Measurements from ENCODE around the gene MT4.

MT4 gene

DNA sequence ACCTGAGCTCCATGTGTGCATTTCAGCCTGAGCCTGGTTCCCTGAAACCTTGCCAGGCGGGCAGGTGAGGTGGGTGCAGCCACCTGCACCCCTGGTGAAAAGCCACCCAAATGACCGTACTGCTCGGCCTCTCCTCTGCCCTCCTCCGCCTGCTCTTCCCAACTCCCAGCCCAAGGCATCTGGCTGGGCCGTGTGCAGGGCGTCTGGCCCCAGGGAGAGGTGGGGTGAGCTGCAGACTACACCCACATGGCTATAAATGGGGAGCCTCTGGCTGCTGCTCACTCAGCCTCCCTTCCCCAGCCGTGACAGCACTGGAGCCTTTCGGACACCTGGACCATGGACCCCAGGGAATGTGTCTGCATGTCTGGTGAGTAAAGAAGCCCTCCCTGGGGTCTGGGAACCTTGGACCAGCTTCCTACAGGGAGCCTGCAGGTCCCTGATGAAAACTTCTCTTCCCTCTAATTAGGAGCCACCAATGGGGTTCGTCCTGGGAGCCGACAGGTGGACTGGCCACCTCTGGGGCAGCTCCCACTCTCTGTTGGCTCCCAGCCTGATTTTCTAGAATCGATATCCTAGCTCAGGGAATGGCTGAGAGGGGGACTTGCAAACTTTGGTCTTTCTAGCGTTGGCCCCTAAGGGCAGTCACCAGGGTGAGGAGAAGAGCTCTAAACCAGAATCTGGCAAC is at the start of gene MT4:
TSS of gene MT4 (plus strand) at position 281 of the 685 bp plus-strand sequence. CDS start at position 337, 56 bp downstream.
- no peak for DNase-seq

DNA sequence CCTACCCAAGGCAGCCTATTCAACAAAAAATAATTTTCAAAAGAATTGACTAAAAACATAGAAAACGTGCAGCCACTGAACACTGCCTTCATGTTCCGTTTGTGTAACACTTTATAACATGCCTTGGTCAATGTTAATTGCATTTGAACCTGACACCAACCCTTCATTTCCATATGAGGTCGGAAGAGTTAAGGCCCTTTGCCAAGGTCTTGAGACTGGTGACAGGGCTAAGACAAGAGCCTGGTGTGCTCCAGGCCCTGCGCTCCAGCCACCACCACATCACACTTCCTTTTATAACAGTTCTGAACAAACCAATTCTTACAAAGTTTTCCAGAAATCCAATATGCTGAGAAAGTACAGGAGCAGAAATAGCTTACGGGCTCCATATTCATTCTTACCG is 49.2 kb upstream of the MT4 start:
- no peak for DNase-seq

DNA sequence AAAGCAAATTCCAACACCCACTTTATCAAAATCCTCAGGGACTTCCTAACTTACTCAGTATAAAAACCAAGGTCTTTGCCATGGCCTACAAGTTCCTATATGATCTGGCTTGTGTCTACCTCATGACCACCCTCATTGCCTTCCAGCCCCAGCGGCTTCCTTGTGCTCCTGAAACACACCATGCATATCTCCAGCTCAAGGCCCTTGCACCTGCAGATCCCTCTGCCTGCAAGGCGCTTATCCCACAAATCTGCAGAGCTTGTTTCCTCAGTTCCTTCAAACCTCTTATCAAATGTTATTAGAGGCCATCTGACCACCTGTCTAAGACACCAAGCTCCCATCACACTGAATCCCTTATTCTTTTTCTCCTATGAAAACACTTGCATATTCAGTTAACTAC is 47.7 kb upstream of the MT4 start:
- DNase-seq, result no peak

GRCh38 chr16:56518425-56518824 is 46.4 kb upstream of the MT4 start:
- no peak for DNase-seq

GRCh38 chr16:56519459-56520250 is 45.2 kb upstream of the MT4 start, which contains the start of gene BBS2:
TSS of gene BBS2 (minus strand) at chr16:56520024. CDS start at chr16:56519862, 162 bp downstream.
- peak; percentile 15 for DNase-seq

- DNase-seq, result no peak
Observed at GRCh38 chr16:56520251-56520577, 44.7 kb upstream of the MT4 start.

DNA sequence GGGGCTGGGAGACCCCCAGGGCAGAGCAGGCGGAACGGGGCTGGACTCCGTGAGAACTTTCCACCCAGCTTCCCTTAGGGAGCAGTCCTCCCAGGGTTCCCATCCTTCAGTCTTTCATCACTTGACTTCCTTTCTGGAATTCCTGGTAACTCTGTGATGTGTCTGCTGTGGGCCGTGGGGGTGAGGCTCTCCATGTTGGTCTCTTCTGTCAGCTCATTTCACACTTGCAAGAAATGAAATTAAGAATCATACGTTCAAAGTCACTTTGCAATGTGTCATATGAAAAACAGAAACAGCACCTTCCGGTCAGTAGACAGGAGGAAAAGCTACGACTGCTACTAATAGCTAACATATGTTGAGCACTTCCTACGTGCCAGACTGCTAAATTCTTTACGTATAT is 39.6 kb upstream of the MT4 start:
- no peak for DNase-seq

DNA sequence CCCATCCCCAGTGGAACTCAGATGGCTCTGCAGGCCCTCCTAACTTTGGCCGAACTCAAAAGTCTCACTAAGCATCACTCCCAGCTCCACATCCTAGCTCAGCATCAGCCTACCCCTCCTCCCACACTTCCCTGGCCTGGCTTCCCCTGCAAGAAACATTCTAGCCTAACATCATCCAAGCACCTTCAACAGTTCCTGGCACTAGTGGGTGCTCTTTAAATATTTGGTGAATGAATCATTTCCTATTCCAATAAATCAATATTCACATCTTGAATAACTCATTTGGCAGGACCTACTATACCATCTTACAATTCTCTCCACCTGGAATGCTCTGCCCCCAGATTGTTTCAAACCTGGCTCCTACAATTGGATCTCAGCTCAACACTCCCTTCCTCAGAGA is 34.0 kb upstream of the MT4 start:
- no peak for DNase-seq

GRCh38 chr16:56532714-56533113 is 32.2 kb upstream of the MT4 start:
- DNase-seq, result no peak

- DNase-seq, result no peak
Observed at GRCh38 chr16:56534847-56535383, 30.0 kb upstream of the MT4 start.

GRCh38 chr16:56538331-56538730 is 26.5 kb upstream of the MT4 start:
- no peak for DNase-seq

- peak; percentile 12 for DNase-seq
Observed at GRCh38 chr16:56539656-56540055, 25.2 kb upstream of the MT4 start.

DNA sequence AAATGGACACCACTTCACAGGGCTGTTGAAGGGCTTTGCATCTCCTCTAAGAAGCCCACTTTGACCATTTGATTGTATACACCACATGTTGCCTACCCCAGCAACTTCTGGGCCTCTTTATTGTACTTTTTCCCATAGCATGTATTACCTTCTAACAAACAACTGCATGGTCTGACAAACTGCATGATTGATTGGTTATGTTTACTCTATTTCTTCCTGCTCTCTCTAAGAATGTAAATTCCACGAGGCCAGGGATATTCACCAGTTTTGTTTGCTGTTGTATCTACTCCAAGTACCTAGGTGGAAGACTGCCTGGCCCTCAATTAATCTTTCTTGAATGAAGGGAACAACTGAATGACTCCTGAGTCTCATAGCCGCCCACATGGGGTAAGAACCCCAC is 22.8 kb upstream of the MT4 start:
- no peak for DNase-seq

DNA sequence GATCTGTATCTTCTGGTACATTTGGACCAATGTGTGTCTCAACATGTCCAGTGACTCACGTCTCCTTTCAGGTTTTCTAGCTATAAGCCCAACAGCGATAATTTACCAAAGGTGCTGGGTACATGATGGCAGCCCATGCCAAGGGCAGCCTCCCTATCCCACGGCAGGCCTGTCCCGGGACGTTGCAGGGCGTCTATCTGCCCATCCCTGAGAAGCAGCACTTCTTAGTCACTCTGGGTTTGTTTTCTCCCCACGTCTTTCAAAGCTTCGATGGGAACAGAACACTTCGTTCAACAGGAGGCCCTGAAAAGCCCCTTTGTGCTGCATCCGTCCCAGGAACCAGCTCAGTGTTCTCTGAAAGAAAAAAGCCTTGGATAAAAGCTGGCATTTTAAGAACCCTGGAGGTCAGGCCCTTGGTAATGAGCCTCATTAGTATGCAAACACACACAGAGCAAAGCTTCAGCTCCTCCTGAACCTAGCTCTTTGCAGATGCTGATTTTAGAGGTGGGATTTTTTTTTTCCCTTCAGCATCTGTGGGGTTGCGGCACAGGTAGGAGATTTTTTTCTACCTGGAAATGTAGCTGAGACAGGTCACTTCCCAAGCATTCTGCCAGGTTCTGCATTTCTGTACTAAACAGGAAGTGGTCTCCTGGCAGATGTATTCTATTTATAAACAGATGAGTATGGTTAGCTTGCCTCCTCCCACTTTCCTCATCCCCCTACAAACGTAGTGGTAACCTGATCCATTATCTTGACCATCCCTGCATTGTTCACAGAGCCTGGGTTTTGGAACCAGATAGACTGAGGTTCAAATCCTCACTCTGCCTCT is 17.5 kb upstream of the MT4 start:
- no peak for DNase-seq

DNA sequence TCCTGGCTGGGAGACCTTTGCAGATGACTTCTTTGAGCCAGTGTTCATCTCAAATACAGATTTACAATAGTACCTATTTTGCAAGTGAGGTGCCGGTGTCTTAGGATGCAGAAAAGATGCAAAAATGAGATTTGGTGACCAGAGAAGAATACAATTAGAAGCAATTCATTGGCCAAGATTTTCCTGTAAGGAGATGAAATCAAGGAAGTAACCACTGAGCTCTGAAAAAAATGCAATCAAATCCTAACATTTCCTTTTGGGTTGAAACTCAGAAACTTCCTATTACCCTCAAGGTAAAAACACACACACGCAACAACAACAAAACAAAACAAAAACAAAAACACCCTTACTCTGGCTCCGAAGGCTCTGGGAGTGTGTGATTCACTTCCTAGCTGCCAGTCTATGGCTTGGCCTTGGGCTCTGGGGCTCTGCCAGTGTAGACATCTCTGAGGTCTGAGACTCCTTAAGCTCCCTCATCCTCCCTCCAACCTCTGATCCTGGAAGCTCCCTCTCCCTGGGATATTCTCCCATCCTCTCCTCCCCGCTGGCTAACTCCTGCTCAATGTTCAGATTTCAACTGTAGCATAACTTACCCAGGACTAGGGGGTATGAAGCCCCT is 16.8 kb upstream of the MT4 start:
- DNase-seq, result no peak

- DNase-seq, result no peak
Observed at GRCh38 chr16:56549161-56549560, 15.7 kb upstream of the MT4 start.

DNA sequence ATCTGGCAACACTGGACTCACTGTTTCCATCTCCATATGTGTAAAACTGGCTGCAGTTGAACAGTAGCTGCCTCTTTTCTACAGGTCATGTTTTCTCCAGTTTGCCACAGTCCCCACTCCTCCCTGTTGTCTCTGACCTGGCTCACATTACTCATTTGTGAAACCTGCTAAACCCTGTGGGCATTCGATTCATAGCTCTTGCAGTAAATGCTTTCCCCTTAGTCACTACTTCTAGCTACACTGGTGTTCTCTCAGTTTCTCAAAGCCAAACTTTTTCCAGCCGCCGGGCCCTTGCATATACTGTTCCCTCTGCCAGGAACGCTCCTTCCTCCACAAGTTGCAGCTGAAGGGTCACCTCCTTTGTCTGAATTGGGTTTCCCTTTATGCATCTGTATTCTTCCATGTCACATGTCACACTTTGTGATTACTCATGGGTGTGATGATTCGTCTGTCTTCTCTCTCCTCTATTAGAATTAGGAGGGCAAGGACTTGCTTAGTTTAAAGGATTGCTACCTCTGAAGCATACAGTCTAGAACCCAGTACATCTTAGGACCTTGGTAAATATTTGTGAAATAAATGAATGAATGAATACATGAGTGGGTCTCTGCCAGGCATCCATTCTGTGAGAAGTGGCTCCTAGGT is 15.0 kb upstream of the MT4 start:
- DNase-seq, result no peak

DNA sequence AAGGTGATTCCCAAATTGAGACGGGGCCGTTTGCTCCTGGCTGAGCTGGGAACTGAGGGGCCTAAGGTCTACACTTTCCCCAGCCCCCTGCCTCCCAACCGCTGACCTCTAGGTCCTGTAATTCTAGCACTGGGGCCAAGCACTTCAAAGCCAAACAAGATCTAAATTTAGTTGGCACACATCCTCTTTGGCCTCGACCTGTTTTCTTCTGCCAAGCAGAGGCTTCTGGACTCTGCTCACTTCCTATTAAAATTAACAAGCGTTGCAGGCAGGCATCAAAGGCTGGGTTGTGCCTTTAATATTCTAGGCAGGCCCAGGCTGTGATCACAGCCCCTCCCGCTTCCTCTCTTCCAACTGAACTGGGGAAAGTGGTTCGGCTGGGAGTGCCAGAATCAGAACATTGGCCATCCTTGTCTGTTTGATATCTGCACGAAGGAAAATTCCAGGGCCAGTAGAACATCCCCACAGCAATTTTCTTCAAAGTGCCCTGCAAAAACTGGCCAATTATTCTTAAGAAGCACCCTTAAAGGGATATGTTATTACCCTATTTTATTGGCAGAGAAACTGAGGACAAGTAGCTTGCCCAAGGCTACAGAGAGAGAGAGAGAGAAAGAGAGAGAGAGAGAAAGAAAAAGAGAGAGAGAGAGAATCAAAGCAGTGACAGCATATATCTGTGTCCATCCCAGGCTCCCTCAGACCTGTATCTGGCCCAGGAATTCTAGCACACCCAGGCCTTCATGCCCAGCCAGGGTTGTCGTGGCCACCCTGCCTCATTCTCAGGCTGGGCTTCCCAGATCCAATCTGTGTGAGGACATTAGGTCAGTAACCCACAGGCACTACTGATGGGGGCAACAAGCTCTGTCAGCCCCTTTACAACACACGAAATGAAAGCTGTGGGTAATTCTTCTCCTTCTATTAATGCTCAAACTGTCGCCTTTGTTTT is 12.8 kb upstream of the MT4 start:
- DNase-seq, result peak; percentile 16

DNA sequence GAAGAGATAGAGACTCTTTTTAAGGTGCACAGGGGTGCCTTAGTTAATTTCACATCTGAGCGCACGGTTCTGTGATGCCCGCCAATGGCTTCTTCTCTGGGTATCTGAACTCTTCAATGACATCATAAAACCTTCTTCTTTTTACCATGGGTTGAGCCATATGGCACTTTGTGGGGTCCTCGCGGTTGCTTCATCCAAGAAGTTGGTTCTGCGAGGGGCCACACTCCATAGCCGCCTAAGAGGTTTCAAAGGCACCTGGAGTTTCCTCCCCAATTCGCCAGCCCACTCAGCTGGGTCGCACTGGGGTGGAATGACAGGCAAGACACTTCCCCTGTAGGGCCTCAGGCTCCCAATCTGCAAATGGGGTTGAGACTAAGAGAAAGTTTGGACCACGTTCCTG is 10.4 kb upstream of the MT4 start:
- no peak for DNase-seq

DNA sequence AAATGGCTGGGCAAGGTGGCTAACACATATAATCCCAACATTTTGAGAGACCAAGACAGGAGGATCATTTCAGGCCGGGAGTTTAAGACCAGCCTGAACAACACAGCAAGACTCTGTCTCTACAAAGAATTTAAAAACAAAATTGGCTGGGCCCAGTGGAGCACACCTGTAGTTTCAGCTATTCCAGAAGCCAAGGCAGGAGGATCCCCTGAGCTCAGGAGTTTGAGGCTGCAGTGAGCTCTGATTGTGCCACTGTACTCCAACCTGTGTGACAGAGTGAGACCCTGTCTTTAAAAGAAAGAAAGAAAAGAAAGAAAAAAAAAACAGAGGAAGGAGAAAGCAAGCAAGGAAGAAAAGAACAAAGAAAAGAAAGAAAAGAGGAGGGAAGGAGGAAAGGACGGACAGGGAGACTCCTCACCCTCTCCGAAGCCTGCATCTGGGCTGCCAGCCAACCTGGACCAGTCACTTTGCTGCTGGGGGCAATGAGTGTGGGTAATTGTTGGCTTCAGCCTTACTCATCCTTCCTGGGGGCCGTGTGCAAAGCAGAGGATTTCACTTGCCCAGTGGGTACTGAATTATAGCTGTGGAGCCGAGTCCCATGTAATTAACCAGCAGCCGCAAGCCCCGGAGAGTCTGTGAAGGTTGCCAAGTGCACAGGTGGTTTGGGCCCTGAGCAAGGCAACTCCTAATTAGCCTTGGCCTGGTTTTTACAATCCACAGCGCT is 6.7 kb upstream of the MT4 start:
- DNase-seq, result peak; percentile 96

DNA sequence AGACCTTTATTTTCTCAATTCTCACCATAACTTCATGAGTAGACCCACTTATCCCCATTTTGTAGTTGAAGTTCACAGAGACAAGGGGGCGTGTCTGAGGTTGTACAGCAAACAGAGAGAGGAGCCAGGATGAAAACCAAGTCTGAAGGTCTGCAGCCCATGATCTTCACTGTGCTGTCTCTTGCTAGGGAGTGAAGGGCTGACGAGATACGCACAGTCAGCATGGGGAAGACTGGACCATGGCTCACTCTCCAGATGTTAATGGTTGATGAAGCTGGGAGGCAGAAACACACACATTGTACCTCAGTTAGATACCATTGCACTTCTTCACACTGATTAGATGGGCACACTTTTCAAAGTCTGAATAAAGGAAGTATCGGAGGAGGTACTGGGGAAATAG is 5.8 kb upstream of the MT4 start:
- no peak for DNase-seq

Measured in NCI-H446 treated with DMSO at 0.1 percent for 48 hours (cell line).